Sigmoid colon (tissue), 7 donors: ENCODE measurements around the gene FCN3. TPM values are rescaled to one million over a fixed set of nuclear protein-coding genes. Genes with fewer than 3 reads are reported as not detected.

Source experiments
- DNase-seq: peaks from one replicate; pipeline ENCODE4 v3.0.0-alpha.2; 2019
- H3K27ac ChIP-seq, 4 donors: fragments of 200-600 bp; sonication (generic); one replicate each; pipeline ENCODE4 v1.5.1; 2016 to 2019; ENCODE audit warnings: mild to moderate bottlenecking in 1 of 4
- H3K27me3 ChIP-seq, 3 donors: fragments of 200-600 bp; sonication (generic); one replicate each; pipeline ENCODE4 v1.5.1; 2019; ENCODE audit warnings: mild to moderate bottlenecking in 1 of 3
- H3K36me3 ChIP-seq, 4 donors: fragments of 200-600 bp; sonication (generic); one replicate each; pipeline ENCODE4 v1.5.1; 2016 to 2019
- H3K4me1 ChIP-seq, 4 donors: fragments of 200-600 bp; sonication (generic); one replicate each; pipeline ENCODE4 v1.5.1; 2017 to 2019
- H3K4me3 ChIP-seq, 4 donors: fragments of 200-600 bp; sonication (generic); one replicate each; pipeline ENCODE4 v1.5.1; 2017 to 2019; ENCODE audit warnings: mild to moderate bottlenecking in 2 of 4, moderate library complexity in 1 of 4
- H3K9me3 ChIP-seq, 4 donors: fragments of 200-600 bp in 3 of 4; sonication (generic) in 3 of 4; one replicate each; pipeline versions ENCODE4 v1.5.1 to v1.6.1; 2013 to 2019
- EP300 ChIP-seq, 4 donors: sonication (generic); formaldehyde crosslinking; IDR thresholded peaks; one replicate each; pipeline ENCODE4 v1.6.1; 2017; ENCODE audit warnings: antibody characterized with exemption in 4 of 4
- POLR2A ChIP-seq, 2 donors: fragments of 450-650 bp; IDR thresholded peaks; one replicate each; pipeline ENCODE4 v1.6.1; 2016; ENCODE audit warnings: antibody characterized with exemption in 2 of 2, mild to moderate bottlenecking in 2 of 2, moderate library complexity in 2 of 2
- POLR2AphosphoS5 ChIP-seq, 4 donors: sonication (generic); formaldehyde crosslinking; IDR thresholded peaks; one replicate each; pipeline ENCODE4 v1.6.1; 2017; ENCODE audit warnings: antibody characterized with exemption in 4 of 4
- WGBS, 2 donors: extraction: QIAGEN DNeasy Blood & Tissue Kit; methylation state at CpG; one replicate each; pipeline ENCODE4 v1.1.7; 2013; 5-methylcytosine and 5-hydroxymethylcytosine counted together
- intact Hi-C: fragments of 100-400 bp; cut with DNase I; formaldehyde crosslinking; loops from one replicate; pipeline ENCODE4 v1.15.1; 2023
- polyA plus RNA-seq, 3 donors: library from polyadenylated mRNA; stranded (reverse); fragments of 200-250 nt; gene quantifications; one replicate each; pipeline ENCODE4 v1.2.3, GENCODE V29; 2013
- total RNA-seq, 4 donors: library from RNA; depleted of rRNA; stranded (reverse); fragments of >200 nt; gene quantifications; one replicate each; pipeline ENCODE4 v1.1.0, GENCODE V29; 2016
- TF ChIP-seq, protein P1 (sequence below), 4 experiments: fragments of 450-650 bp in 3 of 4; fragments of 200-600 bp in 1 of 4; IDR thresholded peaks; one replicate each; pipeline ENCODE4 v1.5.1; 2016 to 2019; ENCODE audit warnings: antibody characterized with exemption in 4 of 4, mild to moderate bottlenecking in 3 of 4, moderate library complexity in 2 of 4
- donor health status: healthy with polysubstance abuse.
- donor health status: Bipolar disorder and iron deficiency.
- donor health status: healthy.

The FCN3 gene
- total and polyA plus RNA-seq, 7 donors, result 0.49 to 4.6 (median 2.5) TPM

DNA sequence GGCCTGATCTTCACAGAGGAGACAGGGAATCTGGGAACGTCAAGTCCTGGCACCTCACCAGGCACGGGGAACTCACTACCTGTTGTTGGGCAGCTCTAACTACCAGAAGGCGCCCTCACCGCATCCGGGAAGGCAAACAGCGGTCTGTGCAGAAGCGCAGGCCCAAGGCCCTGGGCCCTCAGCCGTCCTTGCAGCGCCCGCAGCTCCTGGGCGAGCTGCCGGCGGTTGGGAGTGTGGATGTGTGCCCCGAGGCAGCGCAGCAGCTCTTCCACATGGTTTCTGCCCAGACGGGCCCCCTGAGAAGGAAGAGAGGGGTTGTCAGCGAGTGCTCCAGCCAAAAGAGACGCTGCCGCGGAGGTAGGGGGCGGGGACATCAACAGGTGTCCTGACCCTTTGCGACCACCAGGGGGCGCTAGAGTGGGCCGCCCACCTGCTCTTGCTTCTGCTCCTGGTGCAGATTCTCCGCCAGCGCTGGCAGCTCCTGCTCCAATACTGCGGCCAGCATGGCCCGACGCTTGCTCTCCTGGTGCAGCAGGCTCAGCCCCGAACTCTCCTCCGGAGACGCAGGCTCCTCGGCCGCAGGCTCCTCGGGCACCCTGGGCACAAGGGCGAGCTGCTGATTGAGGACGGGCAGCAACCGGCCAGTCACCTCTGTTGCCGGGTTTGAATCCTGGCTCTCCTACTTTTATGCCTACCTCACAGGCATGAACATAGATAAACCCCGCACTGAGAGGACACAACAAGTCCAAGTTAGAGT is 17.2 kb downstream of the FCN3 start:
- peak in 1 of 4 donors; percentile 16 for TF ChIP-seq POLR2AphosphoS5 (IDR thresholded peaks at IDR 0.05)
- no peak for TF ChIP-seq EP300 (IDR thresholded peaks at IDR 0.05)
- TF ChIP-seq, protein P1, sequence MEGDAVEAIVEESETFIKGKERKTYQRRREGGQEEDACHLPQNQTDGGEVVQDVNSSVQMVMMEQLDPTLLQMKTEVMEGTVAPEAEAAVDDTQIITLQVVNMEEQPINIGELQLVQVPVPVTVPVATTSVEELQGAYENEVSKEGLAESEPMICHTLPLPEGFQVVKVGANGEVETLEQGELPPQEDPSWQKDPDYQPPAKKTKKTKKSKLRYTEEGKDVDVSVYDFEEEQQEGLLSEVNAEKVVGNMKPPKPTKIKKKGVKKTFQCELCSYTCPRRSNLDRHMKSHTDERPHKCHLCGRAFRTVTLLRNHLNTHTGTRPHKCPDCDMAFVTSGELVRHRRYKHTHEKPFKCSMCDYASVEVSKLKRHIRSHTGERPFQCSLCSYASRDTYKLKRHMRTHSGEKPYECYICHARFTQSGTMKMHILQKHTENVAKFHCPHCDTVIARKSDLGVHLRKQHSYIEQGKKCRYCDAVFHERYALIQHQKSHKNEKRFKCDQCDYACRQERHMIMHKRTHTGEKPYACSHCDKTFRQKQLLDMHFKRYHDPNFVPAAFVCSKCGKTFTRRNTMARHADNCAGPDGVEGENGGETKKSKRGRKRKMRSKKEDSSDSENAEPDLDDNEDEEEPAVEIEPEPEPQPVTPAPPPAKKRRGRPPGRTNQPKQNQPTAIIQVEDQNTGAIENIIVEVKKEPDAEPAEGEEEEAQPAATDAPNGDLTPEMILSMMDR (IDR thresholded peaks at IDR 0.05), result peak; percentile 92 to 99 (median 96)
- intact Hi-C loops, result loop anchor here (2.0 to 5.0 kb wide), 3 partner anchors 31 to 55 kb away; partner anchors contain the start of gene TMEM222
- peak; percentile 90 for DNase-seq
- Histone ChIP-seq H3K4me1 (peaks cover 0 to 21% (median 17%) of the 10 kb centered on the region in 4 donors), H3K36me3 (peaks cover 13 to 80% (median 48%) of the 10 kb centered on the region in 4 donors), H3K27ac (peak overlapping the region in 1 of 4 donors; percentile 33), H3K4me3 (peak overlapping the region in 1 of 4 donors; percentile 29), H3K27me3 (no peaks in the 10 kb centered on the region), H3K9me3 (no peaks in the 10 kb centered on the region)
- WGBS, 2 donors, result 10 to 24% methylated on average over 40 of the region's 40 CpGs

DNA sequence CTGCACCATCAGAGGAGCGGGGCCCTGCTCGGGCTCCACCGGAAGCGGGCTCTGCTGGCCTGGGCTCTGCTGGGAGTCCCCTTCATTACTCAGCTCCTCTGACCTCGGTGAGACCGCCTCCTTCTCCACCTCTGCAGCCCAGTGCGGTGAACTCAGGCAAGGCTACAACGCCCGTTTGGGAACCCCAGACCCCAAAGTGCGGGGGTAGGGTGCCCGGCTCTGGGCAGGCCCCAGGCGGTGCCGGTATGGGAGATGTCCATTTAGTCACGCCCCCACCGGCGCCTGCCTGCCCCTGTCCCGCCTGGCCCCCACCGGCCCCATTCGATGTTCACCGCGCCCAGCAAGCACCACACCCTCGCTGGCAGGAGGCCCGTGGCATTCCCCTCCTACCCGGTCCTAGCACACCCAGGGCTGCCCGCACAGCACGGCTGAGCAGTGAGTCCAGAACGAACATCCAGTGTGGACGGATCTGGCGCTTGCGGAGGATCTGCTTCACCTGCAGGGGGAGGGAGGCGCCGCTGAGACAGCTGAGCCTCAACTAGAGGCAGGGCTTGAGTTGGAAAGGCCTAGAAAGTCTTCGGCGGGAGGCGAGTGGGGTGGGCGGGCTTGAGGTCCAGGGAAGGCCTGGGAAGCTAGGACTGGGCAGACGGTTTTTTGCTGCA is 17.9 kb downstream of the FCN3 start:
- Histone ChIP-seq H3K27me3 (no peaks in the 10 kb centered on the region), H3K4me3 (peak overlapping the region in 1 of 4 donors; percentile 29), H3K27ac (no peak overlapping the region), H3K4me1 (peaks cover 0 to 21% (median 17%) of the 10 kb centered on the region in 4 donors), H3K9me3 (no peaks in the 10 kb centered on the region), H3K36me3 (peaks cover 12 to 73% (median 41%) of the 10 kb centered on the region in 4 donors)
- no peak for DNase-seq
- no peak for TF ChIP-seq EP300 (IDR thresholded peaks at IDR 0.05)
- TF ChIP-seq POLR2AphosphoS5 (IDR thresholded peaks at IDR 0.05), result no peak
- no peak for TF ChIP-seq POLR2A (IDR thresholded peaks at IDR 0.05)
- TF ChIP-seq, protein P1 (IDR thresholded peaks at IDR 0.05), result no peak
- 20 to 64% methylated on average over 37 of the region's 37 CpGs for WGBS, 2 donors
- intact Hi-C loops, result loop anchor here (2.0 to 5.0 kb wide), 3 partner anchors 32 to 54 kb away; partner anchors contain the start of gene TMEM222

DNA sequence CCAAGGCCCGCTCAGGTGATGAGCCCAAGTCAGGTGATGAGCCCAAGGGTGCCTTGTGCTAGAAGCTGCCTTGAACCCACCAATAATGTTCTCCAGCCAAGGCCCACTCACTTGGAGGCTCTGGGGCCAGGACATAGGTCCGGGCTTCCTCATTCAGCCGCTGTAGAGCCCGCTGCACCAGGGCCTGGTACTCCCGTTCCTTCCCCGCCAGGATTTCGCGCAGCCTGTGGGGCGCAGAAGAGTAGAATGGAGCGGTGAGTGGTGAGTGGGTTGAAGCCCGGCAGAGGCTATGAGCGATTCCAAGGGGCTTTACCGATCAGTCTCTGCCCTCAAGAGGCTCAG is 18.4 kb downstream of the FCN3 start:
- no peak for DNase-seq
- WGBS, 2 donors, result 86 to 89% methylated on average over 13 of the region's 13 CpGs
- no peak overlapping the region for H3K27ac ChIP-seq
- H3K9me3 ChIP-seq, result no peaks in the 10 kb centered on the region
- intact Hi-C loops, result loop anchor here (2.0 to 5.0 kb wide), 3 partner anchors 33 to 54 kb away; partner anchors contain the start of gene TMEM222
- TF ChIP-seq EP300 (IDR thresholded peaks at IDR 0.05) (no peak), POLR2A (IDR thresholded peaks at IDR 0.05) (no peak), POLR2AphosphoS5 (IDR thresholded peaks at IDR 0.05) (no peak)
- TF ChIP-seq, protein P1 (IDR thresholded peaks at IDR 0.05), result no peak
- peaks cover 12 to 68% (median 36%) of the 10 kb centered on the region in 4 donors for H3K36me3 ChIP-seq
- H3K27me3 ChIP-seq, result peaks cover 0 to 1% (median 0%) of the 10 kb centered on the region in 3 donors
- H3K4me1 ChIP-seq, result peaks cover 0 to 22% (median 20%) of the 10 kb centered on the region in 4 donors
- H3K4me3 ChIP-seq, result no peak overlapping the region

DNA sequence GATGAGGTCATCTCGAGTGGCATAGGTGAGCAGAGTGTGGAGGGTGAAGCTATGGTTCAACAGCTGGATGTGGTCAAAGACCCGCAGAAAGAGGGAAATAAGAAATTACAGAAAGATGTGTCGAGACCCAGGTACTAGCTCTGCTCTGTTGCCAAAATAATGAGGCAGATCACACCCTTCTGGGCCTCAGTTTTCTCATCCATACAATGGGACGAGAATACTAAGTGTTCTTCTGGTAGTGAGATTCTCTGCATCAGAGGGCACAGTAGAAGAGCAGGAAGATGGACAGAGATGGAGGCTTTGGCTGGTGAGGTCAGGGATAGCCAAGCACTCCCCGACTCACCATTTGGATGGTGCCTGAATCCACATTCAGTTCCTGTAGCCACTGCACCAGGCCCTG is 18.9 kb downstream of the FCN3 start:
- no peak overlapping the region for H3K4me3 ChIP-seq
- H3K9me3 ChIP-seq, result no peaks in the 10 kb centered on the region
- H3K27ac ChIP-seq, result no peak overlapping the region
- 88 to 92% methylated on average over 5 of the region's 5 CpGs for WGBS, 2 donors
- H3K27me3 ChIP-seq, result peaks cover under 1 to 7% (median 1%) of the 10 kb centered on the region in 3 donors
- peaks cover 12 to 63% (median 30%) of the 10 kb centered on the region in 4 donors for H3K36me3 ChIP-seq
- intact Hi-C loops, result loop anchor here (2.0 to 5.0 kb wide), 3 partner anchors 33 to 53 kb away; partner anchors contain the start of gene TMEM222
- H3K4me1 ChIP-seq, result peaks cover 0 to 26% (median 23%) of the 10 kb centered on the region in 4 donors
- TF ChIP-seq POLR2AphosphoS5 (IDR thresholded peaks at IDR 0.05) (no peak), EP300 (IDR thresholded peaks at IDR 0.05) (no peak), POLR2A (IDR thresholded peaks at IDR 0.05) (no peak)
- TF ChIP-seq, protein P1 (IDR thresholded peaks at IDR 0.05), result no peak
- no peak for DNase-seq
